ENCODE results near the gene CCDC68.
A peak's percentile ranks its signal among the peaks of the same experiment; 100 is the strongest.
"Not testable (repeated sequence)": the region's sequence is repeated elsewhere in the genome, so short reads cannot be mapped to it uniquely, and the experiment has no call there.

The CCDC68 gene

DNA sequence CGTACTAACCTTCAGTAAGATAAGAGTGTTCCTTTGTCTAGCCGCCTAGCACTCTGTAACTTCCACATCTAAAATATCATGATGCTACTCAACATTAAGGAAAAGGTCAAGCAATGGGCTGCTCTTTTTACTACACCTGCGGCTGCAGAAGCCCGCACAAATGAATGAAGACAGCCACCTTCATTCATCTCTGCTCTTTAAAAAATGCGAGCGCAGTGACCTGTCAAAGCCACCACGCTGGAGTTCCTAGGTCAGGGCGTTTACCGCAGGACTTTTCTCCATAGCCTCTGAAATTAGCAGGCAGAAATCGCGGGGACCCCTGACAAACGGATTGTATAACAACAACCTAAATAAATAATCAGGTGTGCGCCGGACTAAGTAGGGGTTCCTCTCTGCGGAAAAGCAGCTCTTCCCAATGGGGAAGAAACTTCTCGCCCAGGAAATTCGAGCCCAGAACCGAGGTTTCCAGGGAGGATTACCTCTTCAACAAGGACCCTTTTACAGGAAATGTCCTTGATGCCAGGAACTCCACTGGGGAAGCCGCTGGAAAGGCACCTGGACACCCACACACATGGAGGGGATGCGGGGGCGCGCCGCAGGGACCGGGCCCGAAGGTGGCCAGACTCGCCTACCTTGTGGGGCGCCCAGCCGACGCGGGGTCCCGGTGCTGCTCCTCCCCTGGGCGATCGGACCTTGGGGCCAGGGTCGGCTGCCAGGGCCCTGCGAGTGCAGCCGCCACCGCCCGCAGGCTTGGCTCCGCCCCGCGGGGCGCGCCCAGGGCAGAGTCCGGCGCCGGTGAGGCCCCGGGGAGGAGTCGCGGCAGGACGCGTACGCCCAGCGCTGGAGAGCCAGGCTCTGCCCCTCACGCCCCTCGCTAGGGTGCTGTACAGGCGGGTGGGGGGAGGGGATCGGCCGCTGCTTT lies at the start of gene CCDC68:
Gene CCDC68 (minus strand): TSS at position 758 of the 922 bp plus-strand sequence. CDS start 16,670 bp downstream, outside the sequence.
- peak; percentile 75 for DNase-seq

GRCh38 chr18:55007602-55008001 lies 48.3 kb upstream of the CCDC68 start:
- DNase-seq = no peak

GRCh38 chr18:55003695-55004094 lies 44.4 kb upstream of the CCDC68 start:
- DNase-seq = no peak

- DNase-seq = no peak
Measured at GRCh38 chr18:55002261-55002660, 43.0 kb upstream of the CCDC68 start.

DNA sequence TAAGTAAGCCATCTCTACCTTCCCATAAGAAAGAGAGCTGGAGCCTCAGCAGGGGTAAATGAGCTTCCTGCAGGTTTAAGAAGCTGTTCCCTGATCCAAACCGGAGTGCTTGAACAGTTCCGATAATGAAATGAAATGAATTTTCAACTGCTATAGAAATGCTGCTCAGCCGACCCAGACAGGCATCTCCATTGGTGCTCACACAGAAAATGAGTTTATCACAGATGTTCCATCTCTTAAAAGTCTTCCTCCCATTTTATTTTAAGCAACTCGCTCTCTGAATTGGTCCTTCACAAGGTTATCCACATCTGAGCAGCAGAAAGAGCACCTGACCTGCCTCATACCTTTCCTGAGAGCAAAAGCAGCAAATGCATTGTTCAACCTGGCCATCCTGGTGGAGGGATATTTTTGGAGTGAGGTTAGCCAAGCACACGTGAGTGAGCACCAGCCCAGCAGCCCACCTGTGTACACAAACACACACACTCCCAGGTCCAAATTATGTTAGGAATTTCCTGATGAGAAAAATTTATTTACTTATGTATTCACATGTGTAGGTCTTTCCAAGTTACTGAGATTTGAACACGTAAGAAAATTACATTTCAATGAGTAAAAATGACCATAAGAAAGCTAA lies 42.2 kb upstream of the CCDC68 start:
- no peak for DNase-seq

DNA sequence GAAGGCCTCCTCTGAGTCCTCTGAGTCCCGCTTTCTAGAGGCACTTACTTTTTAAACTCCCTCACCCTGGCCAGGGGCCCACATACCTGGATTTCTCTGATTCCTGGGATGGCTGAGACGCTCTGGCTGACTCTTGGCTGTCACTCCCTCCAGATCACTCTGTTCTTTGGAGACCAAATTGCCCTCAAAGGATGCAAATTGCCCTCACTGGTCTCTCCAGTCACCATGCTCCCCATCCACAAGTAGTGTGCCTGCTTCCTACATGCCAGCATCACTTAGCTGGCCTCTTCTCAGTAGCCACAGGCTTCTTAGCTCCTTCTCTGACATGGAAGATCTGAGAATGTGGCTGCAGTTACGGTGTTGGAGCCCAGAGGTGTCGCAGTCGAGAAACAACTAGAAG lies 41.3 kb upstream of the CCDC68 start:
- no peak for DNase-seq

DNA sequence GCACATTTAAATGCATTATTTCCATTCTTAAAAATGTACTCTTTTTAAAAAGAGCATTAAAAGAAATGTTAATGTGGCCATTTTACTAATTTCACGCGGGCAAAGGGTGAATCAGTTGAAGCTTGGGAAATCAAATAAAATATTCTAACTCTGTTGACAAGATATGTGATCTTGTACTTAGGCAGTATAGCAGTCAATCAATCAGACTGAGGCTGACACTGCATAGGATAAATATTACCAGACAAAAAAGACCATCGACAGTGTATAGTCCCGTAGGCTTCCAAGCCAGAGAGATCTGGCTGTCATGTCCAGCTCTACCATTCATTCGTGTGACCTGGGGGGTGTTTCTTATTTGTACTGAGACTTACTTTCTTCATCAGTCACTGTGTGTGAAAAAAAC lies 39.8 kb upstream of the CCDC68 start:
- no peak for DNase-seq

GRCh38 chr18:54995421-54996143 lies 36.3 kb upstream of the CCDC68 start:
- DNase-seq = no peak

DNA sequence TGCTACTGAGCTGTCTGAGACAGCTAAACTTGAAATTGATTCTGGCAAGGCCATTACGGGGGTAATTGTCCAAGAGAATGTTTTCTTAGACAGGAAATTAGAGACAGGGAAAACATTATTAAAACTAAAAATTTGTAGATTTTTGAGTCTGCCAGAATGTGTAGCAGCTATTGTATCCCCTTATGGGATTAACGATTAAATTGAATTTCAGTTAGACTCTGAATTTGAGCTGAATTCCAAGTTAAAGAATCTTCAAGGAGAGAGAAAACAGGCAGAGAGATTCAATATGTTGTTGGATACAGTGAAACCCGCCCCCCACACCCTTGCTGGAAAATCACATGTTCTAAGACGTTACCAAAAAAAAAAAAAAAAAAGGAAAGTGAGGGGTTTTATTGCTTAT lies 32.7 kb upstream of the CCDC68 start:
- DNase-seq = no peak

- no peak for DNase-seq
Measured at GRCh38 chr18:54984908-54985307, 25.6 kb upstream of the CCDC68 start.

DNA sequence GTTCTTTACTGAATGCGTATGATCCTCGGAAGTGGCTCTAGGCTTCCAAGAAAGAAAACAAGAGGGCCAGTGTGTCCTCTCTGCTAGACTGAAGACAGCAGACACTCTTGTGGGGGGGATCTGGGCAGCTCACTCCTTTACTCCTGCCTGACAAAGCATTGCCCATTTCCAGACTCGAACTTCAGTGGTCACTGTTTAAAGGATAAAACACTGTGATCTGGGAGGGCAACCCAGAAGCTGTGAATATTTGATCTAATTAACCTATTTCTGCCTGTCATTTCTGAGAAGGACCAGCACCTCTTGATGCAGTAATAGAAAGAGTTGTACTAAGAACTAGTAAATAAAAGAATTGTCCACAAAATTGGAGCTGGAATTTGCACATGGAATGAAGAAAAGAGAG lies 24.5 kb upstream of the CCDC68 start:
- no peak for DNase-seq

- DNase-seq = peak; percentile 92
Measured at GRCh38 chr18:54983041-54983686, 23.9 kb upstream of the CCDC68 start.

GRCh38 chr18:54981076-54981475 lies 21.8 kb upstream of the CCDC68 start:
- DNase-seq = no peak

- DNase-seq = no peak
Measured at GRCh38 chr18:54975598-54975997, 16.3 kb upstream of the CCDC68 start.

GRCh38 chr18:54973046-54973445 lies 13.8 kb upstream of the CCDC68 start:
- no peak for DNase-seq

GRCh38 chr18:54968807-54969206 lies 9.5 kb upstream of the CCDC68 start:
- DNase-seq = no peak

- DNase-seq = not testable (repeated sequence)
Measured at GRCh38 chr18:54968237-54968636, 9.0 kb upstream of the CCDC68 start.

DNA sequence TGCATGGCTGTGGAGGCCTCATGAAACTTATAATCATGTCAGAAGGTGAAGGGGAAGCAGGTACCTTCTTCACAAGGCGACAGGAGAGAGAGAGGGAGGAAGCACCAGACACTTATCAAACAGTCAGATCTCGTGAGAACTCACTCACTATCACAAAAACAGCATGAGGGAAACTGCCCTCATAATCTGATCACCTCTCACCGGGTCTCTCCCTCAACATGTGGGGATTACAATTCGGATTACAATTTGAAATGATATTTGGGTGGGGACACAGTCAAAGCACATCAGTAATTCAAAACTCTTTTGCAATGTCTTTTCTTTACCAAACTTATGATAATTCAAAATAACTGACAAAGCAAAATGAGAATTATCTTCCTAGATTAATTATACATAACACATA lies 8.5 kb upstream of the CCDC68 start:
- DNase-seq = no peak

DNA sequence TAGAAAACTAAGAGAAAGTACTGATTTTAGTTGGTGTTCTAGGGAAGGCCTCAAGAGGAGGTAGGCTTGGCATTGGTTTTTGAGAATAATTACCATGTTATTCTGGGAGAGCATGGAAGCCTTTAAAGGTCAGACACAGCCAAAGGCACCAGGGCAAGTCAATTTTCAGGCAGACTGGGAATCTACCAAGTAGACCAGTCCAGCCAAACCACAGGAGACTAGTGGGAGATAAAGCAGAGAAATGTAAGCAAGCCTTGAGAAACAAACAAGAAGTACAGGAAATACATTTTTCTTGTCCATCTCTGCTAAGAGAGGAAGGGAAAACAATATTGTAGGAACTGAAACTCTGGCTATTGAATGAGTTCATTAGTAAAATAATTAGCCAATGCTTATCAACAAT lies 5.5 kb upstream of the CCDC68 start:
- DNase-seq = no peak

- no peak for DNase-seq
Measured at GRCh38 chr18:54962919-54963645, 3.8 kb upstream of the CCDC68 start.

GRCh38 chr18:54961868-54962267 lies 2.6 kb upstream of the CCDC68 start:
- peak; percentile 8 for DNase-seq

DNA sequence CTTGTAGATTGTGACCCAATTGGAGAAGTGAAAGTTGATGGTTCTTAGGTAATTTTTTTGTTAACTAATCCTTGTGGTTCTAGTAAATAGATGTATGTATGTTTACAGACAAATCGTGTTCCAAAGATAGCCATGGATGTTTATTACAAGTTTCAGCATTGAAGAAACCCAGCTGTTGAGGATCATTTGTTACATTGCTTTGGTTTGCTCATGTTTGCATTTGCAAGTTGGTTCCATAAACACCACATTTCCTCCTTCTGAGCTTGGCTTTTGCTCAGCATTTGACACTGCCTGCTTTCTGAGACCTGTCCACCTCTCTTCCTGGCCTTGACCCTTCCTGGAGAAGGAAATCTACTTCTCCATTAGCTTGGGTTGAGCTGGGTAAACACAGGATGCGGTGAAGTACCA lies 1.8 kb upstream of the CCDC68 start:
- DNase-seq = no peak
